Measurements from ENCODE around the gene COL6A3.

- TF ChIP-seq CTCF (conservative IDR thresholded peaks at IDR 0.05; ENCODE audit: low read length) (no peak), EZH2phosphoT487 (IDR thresholded peaks at IDR 0.05; ENCODE audit: borderline replicate concordance) (no peak)
Measured at GRCh38 chr2:237440819-237441281, 26.9 kb upstream of the COL6A3 start.

Data from Loucy (cell line).